ENCODE data around the gene CHGA. TPM values are rescaled to one million over a fixed set of nuclear protein-coding genes. Genes with fewer than 3 reads are reported as not detected.

The CHGA gene
- polyA plus RNA-seq, 1 donor = 0.23 TPM

- no peak for DNase-seq
Observed at GRCh38 chr14:92962031-92962830, 39.3 kb downstream of the CHGA start.

DNA sequence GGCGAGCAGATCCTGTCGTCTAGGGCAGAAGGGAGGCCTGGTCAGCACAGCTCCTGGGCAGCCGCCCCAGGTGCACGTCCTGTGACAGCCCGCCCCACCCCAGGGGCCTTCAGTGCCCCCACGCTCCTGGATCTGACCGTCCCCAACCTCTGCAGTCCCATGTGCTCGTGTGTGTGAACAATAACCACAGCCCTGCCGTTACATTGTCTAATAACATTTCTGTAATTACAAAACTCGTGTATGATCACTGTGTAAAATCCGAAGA is 39.8 kb downstream of the CHGA start:
- DNase-seq = no peak

DNA sequence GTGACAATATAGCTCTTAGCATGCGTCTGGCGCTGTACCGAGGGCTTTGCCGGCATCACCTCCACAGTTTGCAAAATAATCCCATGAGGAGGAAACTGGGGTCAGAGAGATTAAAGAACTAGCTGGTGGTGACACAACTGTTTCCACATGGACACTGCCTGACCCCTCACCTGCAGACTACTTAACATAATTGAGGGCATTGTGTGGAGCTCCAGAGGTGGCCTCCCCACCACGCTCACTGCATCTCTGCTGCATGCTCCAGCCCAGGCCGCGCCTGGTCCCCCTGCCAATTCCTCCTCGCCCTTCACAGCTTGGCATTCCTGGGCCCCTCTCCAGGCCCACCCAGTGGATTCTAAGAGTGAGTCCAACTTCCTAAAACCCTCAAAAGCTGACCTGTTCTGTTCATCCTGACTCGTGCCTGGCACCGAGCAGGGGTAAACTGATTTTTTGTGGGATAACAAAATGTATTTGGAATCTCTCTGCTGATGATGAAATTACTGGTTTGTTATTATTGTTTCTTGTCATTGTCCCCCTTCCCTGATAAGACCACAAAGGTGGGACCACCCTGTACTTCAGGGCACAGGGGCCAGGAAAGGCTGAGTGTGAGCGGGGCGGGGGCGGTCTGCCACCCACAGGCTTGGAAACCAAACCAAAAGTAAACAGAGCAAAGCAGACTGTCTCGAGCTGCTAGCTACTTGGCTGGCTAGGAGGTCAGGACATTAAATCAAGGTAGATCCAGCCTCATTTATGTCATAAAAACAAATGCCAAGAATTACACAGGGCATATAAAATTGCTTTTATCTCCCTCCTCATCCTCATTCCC is 40.6 kb downstream of the CHGA start:
- no peak for DNase-seq

GRCh38 chr14:92964124-92965109 is 41.5 kb downstream of the CHGA start:
- DNase-seq = no peak

DNA sequence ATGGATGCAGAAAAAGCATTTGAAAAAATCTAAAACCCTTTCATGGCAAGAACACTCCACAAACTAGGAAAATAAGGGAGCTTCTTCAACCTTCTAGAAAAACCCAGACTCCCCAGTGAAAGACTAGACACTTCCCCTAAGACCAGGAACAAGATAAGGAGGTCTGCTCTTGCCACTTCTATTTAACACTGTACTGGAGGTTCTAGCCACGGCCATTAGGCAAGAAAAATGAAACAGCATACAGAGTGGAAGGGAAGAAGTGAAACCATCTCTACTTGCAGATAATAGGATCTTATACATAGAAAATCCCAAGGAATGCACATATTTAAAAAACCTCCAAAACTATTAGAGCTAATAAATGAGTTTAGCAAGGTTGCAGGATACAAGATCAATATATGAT is 42.3 kb downstream of the CHGA start:
- DNase-seq = no peak

GRCh38 chr14:92967346-92967926 is 44.5 kb downstream of the CHGA start:
- DNase-seq = no peak

DNA sequence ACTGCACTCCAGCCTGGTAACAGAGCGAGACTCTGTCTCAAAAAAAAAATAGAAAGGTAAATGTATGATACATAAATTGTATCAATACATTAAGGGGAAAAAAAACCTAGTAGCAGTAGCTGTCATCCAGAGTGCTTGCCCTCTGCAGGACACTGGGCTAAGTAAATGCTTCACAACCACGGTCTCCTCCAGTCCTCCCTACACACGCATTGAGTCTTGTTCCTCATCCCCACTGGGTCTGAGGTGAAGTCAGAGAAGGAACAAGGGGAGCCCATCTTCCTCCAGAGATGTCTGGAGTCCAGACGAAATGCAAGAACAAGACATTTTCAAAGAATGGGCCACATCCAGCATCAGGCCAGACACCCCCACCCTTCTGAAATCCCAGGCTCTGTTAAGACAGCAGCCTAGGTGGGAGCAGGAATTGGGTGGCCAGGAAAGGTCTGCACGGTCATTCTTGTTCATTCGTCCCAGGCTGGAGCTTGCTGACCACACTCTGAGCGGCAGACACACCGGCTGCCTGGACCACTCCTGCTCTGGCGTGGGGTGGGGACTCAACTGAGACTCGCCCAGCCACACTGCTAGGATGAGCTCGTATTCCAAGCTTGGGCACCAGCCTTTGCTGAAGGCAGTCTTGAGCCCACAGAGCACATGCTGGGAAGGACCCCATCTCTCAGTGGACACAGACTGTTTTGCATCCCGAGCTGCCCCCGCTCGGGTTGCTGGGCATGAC is 45.5 kb downstream of the CHGA start:
- no peak for DNase-seq

GRCh38 chr14:92969430-92969829 is 46.5 kb downstream of the CHGA start:
- DNase-seq = no peak

GRCh38 chr14:92969871-92970270 is 46.9 kb downstream of the CHGA start:
- DNase-seq = no peak

DNA sequence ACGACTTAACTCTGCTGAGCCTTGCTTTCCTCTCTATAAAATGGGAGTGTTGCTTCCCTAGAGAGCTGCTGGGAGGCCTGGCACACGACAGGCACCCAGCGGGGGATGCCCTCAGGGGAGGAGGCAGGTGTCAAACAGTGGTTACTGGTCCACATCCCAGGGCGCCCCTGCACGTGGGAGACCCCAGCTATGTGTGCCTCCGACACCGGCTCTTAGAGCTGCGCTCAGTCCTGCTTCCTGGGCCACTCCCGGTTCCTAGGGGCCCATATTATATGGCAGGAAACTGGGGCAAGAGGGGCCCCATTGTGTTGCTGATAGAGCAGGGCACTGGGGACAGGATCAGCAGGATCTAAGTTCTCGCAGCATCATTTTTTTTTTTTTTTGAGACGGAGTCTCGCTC is 47.3 kb downstream of the CHGA start:
- no peak for DNase-seq

- no peak for DNase-seq
Observed at GRCh38 chr14:92971601-92972180, 48.7 kb downstream of the CHGA start.

DNA sequence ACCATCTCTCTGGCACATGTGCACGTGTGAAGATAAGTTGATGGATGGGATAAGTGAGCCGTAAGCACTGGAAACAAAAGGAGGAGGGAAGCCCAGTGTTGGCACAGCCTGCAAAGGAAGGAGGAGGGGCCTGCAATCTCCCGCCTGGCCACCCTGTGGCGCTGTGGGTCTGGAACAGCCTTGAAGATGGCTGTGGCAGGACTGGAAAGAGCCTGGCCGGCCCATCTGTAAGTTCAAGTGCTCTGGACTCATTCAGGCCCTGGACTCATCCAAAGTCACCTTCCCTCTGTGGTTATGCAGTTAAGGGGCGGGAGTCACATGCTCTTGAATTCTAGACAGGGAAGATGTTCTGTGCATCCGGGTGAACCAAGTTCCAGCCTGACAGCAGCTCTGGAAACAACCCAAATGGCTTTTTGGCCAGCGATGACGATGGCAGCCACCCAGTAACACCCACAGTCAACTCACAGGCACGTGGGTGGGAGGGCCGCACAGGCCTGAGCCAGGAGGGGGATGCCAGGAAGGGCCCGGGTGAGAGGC is 50.4 kb downstream of the CHGA start:
- DNase-seq = no peak

DNA sequence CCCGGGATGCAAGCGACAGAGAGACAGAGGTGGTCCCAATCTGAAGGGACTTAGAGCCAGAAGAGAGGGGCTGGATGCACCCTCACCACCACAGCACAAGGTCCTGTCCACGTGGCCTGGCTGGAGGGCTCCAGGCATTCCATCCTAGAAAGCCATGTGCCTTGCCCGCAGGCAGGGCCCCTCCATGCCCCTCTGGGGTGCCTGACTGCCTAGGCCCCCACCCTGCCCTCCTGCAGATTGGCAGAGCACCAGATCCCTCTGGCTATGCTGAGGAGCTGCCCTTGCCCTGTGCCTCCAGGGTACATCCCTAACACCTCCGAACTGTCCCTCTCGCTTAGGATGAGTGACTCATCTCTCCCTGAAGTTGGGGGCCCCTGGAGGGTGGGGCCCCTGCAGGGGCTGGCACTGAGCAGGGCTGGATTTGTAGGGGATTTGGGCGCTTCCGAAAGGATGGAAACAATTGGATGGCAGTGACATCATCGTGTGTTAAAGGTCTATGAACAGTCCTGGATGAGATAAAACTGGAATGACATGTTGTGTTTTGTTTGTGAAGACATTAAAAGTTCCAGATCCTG is 50.9 kb downstream of the CHGA start:
- no peak for DNase-seq

- DNase-seq = no peak
Observed at GRCh38 chr14:92974541-92975345, 51.8 kb downstream of the CHGA start.

DNA sequence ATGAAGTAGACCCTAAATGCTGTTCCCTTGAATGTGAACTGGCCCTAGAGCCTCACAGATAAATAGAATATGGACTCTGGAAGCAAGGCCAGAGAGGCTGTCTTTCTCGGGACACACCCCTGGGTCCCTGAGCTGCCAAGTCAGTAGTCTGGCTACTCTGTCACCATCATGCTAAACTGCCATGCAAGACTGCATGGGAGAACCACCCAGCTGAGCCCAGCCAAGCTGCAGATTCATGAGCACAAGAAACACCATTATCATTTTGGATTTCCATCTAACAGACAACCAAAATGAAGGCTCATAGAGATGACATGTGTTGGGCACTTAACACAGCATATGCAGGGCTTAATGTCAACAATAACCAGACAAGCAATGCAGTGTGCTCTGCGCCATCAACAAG is 53.3 kb downstream of the CHGA start:
- DNase-seq = no peak

DNA sequence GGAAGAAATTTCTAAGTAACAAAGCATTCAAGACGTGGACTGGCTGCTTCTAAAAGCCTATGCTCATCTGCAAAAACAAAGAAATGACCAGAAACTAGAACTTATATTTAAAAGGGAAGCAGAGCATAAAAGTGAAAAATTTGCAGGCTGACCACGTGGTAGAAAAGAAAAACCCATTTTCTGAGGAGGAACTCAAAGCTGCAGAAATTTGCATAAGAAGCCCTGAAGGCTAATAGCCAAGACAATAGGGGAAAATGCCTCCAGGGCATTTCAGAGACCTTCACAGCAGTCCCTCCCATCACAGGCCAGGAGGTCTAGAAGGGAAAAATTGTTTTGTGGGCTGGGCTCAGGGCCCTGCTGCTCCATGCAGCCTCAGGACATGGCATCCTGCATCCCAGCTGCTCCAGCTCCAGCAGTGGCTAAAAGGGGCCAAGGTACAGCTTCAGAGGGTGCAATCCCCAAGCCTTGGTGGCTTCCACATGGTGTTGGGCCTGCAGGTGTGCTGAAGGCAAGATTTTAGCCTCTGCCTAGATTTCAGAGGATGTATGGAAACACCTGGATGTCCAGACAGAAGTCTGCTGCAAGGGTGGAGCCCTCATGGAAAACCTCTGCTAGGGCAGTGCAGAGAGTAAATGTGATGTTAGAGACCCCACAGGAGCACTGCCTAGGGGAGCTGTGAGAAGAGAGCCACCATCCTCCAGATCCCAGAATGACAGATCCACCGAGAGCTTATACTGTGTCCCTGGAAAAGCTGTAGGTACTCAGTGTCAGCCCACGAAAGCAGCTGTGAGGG is 55.5 kb downstream of the CHGA start:
- no peak for DNase-seq

GRCh38 chr14:92980866-92981265 is 57.9 kb downstream of the CHGA start:
- no peak for DNase-seq

DNA sequence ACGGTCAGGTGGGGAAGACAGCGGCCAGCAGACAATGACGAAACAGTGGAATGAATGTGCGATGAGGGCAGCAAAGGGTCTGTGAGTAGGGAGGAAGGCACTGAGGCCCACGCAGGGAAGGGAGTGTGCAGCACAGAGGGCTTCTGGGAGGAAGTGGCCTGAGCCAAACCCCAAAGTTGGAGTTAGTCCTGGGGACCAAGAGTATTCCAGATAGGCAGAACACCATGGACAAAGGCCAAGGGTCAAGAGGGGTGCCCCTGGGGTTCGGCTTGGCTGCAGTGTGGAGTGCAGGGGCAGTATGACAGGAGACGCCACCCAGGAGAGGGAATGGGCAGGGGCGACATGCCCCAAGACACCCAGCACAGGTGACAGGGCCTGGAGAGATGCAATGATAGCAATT is 58.8 kb downstream of the CHGA start:
- no peak for DNase-seq

GRCh38 chr14:92982956-92983355 is 60.0 kb downstream of the CHGA start:
- DNase-seq = no peak

All from hindlimb muscle (tissue), 1 donor.